DMS114 treated with DMSO at 0.1 percent for 48 hours (cell line): Measurements from ENCODE around the gene CLIP3.

Experiments used
- DNase-seq: peaks from one replicate; lab custom pipeline; 2025; ENCODE audit not compliant: unreplicated experiment; lab: John Stamatoyannopoulos, UW

The CLIP3 gene

DNA sequence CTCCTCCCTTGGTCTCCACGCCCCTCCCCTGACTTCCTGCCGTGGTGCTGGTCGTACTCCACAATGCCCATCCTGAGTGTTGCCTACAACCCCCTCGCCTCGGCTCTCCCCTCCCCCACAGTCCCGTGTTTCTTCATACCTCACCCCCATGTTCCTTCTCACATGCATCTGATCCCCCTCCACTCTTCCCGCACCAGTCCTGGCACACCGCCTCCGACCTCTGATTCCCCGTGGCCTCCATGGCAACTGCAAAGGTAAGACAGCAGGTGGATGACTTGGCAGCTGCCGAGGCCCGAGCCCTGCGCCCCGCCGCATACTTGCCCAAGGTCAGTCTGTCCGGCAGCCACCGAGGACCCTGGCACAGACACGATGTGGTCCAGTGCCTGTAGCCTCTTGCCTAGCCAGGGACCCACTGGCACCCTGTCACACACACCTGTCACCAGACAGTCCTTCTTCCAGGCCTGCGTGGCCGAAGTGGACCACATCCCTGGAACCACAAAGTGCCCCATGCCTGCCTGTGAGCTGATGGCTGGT, 53.8 kb downstream of the CLIP3 start:
- no peak for DNase-seq

DNA sequence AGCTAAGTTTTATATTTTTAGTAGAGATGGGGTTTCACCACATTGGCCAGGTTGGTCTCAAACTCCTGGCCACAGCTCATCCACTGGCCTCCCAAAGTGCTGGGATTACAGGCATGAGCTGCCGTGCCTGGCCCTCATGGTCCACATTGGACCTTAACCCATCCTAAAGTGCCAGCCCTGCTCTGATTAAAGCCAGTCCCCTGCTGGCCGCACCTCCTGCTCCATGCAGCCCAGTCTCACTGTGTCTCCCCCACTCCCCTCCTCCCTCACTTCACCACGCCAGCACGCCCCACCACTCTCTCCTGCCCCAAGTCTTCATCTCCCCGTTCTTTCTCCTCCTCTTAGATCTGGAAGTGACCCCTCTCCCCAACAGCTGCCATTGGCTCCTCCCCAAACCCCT, 54.4 kb downstream of the CLIP3 start:
- DNase-seq = no peak

DNA sequence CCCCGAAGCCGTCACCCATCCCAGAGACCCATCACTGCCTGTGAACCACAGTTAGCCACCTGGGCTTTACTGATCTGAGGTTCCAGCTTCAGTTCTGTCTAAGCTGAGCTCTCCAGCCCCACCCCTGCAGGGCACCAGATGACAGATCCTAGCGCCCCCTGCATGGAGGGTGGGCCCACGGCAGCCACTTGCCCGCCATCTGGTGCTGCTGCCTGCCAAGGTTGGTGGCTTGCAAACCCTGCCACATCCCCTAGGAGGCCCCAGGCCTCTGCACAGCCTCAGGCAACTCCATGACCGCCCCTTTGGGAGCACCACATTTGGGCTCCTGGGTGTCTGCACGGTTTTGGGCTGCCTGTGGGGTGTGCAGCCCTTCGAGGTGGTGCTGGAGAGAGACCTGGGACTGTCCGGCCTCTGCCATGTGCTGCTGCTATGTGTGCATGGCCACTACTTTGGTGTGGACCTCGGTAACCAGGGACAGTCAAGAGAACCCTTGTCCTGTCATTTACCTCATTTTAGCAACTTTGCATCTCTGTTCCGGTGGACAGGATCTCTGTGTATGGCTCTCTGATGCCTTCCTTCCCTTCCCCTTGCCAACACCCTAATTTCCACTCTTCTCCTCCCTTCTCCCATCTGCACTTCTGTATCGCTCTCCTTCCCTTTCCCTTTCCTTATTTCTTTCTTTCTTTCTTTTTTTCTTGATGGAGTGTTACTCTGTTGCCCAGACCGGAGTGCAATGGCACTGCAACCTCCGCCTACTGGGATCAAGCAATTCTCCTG, 55.0 kb downstream of the CLIP3 start:
- no peak for DNase-seq

DNA sequence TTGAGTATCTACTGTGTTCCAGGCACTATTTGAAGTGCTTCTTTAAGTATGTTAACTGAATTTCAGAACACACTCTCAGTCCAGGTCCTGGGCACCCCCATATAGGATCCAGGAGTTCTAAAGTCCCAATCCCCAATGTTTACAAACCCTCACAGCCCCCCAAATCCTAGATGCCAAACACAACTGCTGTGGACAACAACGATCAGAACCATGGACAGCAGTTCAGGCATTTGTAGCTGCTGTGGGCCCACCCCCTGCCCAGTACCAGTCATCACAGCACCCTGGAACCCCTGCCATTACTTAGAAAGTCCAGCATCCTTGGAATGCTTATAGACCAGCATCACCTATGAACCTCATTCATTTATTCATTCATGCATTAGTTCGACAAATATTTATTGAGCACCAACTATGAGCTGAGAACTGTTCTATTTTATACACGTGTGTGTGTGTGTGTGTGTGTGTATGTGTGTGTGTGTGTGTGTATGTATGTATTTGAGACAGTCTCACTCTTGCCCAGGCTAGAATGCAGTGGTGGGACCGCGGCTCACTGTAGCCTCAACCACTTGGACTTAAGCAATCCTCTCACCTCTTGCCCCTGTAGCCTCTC, 57.0 kb downstream of the CLIP3 start:
- DNase-seq = no peak

DNA sequence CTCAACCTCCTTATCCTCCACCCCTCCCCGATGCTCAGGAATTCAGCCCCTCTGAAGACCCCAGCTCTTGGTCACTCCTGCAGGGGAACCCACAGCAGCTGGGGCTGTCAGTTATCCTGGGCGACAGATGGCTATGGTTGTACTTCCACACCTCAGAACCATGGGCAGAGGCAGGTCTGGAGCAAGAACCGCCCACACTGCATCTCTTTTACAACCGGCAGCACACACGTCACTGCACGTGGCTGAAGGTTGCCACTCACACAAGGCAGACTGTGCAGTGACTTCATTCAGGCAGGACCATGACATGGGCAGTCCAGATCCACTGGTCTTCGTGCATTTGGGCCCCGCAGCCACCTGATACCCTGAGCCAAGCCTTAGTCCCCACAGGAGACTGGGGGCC, 59.2 kb downstream of the CLIP3 start:
- no peak for DNase-seq

DNA sequence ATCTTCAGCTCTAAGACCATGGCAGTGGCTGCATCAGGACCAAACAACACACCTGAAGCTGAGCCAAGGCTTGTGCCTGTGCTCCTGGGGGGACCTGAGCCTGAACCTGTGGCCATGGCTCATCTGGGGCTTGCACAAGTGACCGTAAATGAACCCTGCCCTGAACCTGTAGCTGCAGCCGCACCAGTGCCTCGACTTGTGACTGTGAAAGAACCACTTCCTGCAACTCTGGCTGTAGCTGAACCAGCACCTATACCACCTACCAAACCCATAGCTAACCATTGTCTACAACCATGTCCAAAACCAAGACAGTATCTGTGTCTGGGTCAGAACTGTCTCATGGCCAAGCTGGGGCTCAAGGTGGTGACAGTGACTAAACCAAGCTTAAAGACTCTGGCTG, 65.9 kb downstream of the CLIP3 start:
- DNase-seq = no peak
